GM23338 (cell line): Measurements from ENCODE around the gene SLC6A18. TPM values are rescaled to one million over a fixed set of nuclear protein-coding genes. Genes with fewer than 3 reads are reported as not detected.

Experiments used
- ATAC-seq: fragments of 200-7000 bp; cut with Tn5 transposase; 3 replicates; pipeline ENCODE4 v1.9.1; 2020
- DNase-seq: peaks from one replicate; pipeline ENCODE4 v3.0.0-alpha.2; 2015; ENCODE audit warnings: low spot score
- H2AFZ ChIP-seq: fragments of 200-600 bp; sonication (generic); 2 replicates; pipeline ENCODE4 v1.8.0; 2016; ENCODE audit warnings: antibody characterized with exemption, mild to moderate bottlenecking, moderate library complexity
- H3F3A ChIP-seq: fragments of 200-600 bp; sonication (generic); replicated peaks from 2 replicates; pipeline ENCODE4 v1.8.0; 2017; ENCODE audit warnings: antibody characterized with exemption, mixed run types, low read depth
- H3K27ac ChIP-seq: fragments of 200-600 bp; sonication (generic); 2 replicates; pipeline ENCODE4 v1.6.1; 2016; ENCODE audit warnings: low read depth
- H3K27me3 ChIP-seq: fragments of 200-600 bp; sonication (generic); 2 replicates; pipeline ENCODE4 v1.8.0; 2016; ENCODE audit warnings: mild to moderate bottlenecking, mixed run types, moderate library complexity; ENCODE audit not compliant: insufficient read depth
- H3K36me3 ChIP-seq: fragments of 200-600 bp; sonication (generic); 2 replicates; pipeline ENCODE4 v1.8.0; 2016; ENCODE audit warnings: mild to moderate bottlenecking; ENCODE audit not compliant: insufficient read depth
- H3K4me1 ChIP-seq: fragments of 200-600 bp; sonication (generic); 2 replicates; pipeline ENCODE4 v1.8.0; 2016; ENCODE audit warnings: mild to moderate bottlenecking, moderate library complexity; ENCODE audit not compliant: insufficient read depth
- H3K4me2 ChIP-seq: fragments of 200-600 bp; sonication (generic); 2 replicates; pipeline ENCODE4 v1.7.1; 2017; ENCODE audit warnings: mixed run types
- H3K4me3 ChIP-seq: fragments of 200-600 bp; sonication (generic); 2 replicates; pipeline ENCODE4 v1.6.1; 2016; ENCODE audit warnings: mixed run types
- H3K79me2 ChIP-seq: fragments of 200-600 bp; sonication (generic); replicated peaks from 2 replicates; pipeline ENCODE4 v1.8.0; 2017; ENCODE audit warnings: mild to moderate bottlenecking; ENCODE audit not compliant: insufficient read depth
- H3K9me2 ChIP-seq: fragments of 200-600 bp; sonication (generic); 2 replicates; pipeline ENCODE4 v1.8.0; 2017; ENCODE audit not compliant: insufficient read depth
- H4K20me1 ChIP-seq: fragments of 200-600 bp; sonication (generic); replicated peaks from 2 replicates; pipeline ENCODE4 v1.8.0; 2017; ENCODE audit warnings: mild to moderate bottlenecking; ENCODE audit not compliant: insufficient read depth
- H3K27ac Mint-ChIP-seq: 2 replicates; pipeline ENCODE4 v1.8.0; 2020; ENCODE audit warnings: inconsistent platforms, mild to moderate bottlenecking, moderate library complexity, mixed read lengths
- H3K27me3 Mint-ChIP-seq: 3 replicates; pipeline ENCODE4 v1.8.0; 2022; ENCODE audit warnings: low read depth, mild to moderate bottlenecking, moderate library complexity, mixed read lengths, inconsistent platforms; ENCODE audit not compliant: insufficient read depth, poor library complexity
- H3K36me3 Mint-ChIP-seq: 3 replicates; pipeline ENCODE4 v1.8.0; 2021; ENCODE audit warnings: low read depth, mild to moderate bottlenecking, inconsistent platforms, moderate library complexity, mixed read lengths
- H3K4me1 Mint-ChIP-seq: 3 replicates; pipeline ENCODE4 v1.8.0; 2020; ENCODE audit warnings: mild to moderate bottlenecking, inconsistent platforms, mixed read lengths
- H3K4me3 Mint-ChIP-seq: 3 replicates; pipeline ENCODE4 v1.8.0; 2021; ENCODE audit warnings: moderate library complexity, mild to moderate bottlenecking, inconsistent platforms, mixed read lengths
- H3K9me3 Mint-ChIP-seq: 3 replicates; pipeline ENCODE4 v1.8.0; 2020; ENCODE audit warnings: moderate library complexity, mild to moderate bottlenecking, inconsistent platforms, mixed read lengths
- CREB1 ChIP-seq: fragments of 250-450 bp; sonication (Bioruptor Pico); IDR thresholded peaks from 2 replicates; pipeline ENCODE4 v1.5.0; 2020; ENCODE audit warnings: low read depth, mild to moderate bottlenecking, moderate library complexity
- EZH2phosphoT487 ChIP-seq: fragments of 200-600 bp; sonication (generic); IDR thresholded peaks from one replicate; pipeline ENCODE4 v1.8.1; 2018; ENCODE audit warnings: antibody characterized with exemption; ENCODE audit not compliant: unreplicated experiment
- NANOG ChIP-seq: IDR thresholded peaks from 2 replicates; pipeline ENCODE4 v1.6.1; 2016; ENCODE audit warnings: antibody characterized with exemption, borderline replicate concordance
- ZNF114 ChIP-seq: fragments of 250-450 bp; sonication (Bioruptor Pico); IDR thresholded peaks from 2 replicates; pipeline ENCODE4 v1.5.0; 2020; ENCODE audit warnings: mild to moderate bottlenecking, moderate library complexity
- ZNF331 ChIP-seq: fragments of 250-450 bp; sonication (Bioruptor Pico); IDR thresholded peaks from 2 replicates; pipeline ENCODE4 v1.5.0; 2020; ENCODE audit warnings: low read depth, mild to moderate bottlenecking, moderate library complexity
- ZNF462 ChIP-seq: fragments of 250-450 bp; sonication (Bioruptor Pico); IDR thresholded peaks from 2 replicates; pipeline ENCODE4 v1.5.0; 2020; ENCODE audit warnings: mild to moderate bottlenecking, moderate library complexity
- polyA plus RNA-seq: library from polyadenylated mRNA; unstranded; fragments of >200 nt; fragmentation: Nextera tagmentation; extraction: Ambion mirVana; gene quantifications from 2 replicates; pipeline ENCODE4 v1.2.1, GENCODE V29; 2016
- total RNA-seq: library from RNA; depleted of rRNA; stranded (reverse); fragments of >200 nt; shearing (Covaris generic); gene quantifications from 2 replicates; pipeline ENCODE4 v1.2.3, GENCODE V29; 2014

SLC6A18 gene
- total and polyA plus RNA-seq, 2 experiments from 2014 or later, result not detected

GRCh38 chr5:1281038-1281882, 56.1 kb downstream of the SLC6A18 start (continued):
- no peak for TF ChIP-seq ZNF462 (CRISPR knock-in tag)
- no peak for TF ChIP-seq CREB1 (CRISPR knock-in tag)
- no peak for TF ChIP-seq ZNF331 (CRISPR knock-in tag)

GRCh38 chr5:1282131-1282992, 57.2 kb downstream of the SLC6A18 start:
- Mint-ChIP-seq H3K4me1 (no peaks in the 10 kb centered on the region), H3K27me3 (peaks cover 15% of the 10 kb centered on the region), H3K36me3 (peaks cover 16% of the 10 kb centered on the region), H3K4me3 (no peak overlapping the region), H3K27ac (no peak overlapping the region), H3K9me3 (no peaks in the 10 kb centered on the region; the same call in 2 of the 3 replicates)
- DNase-seq (no peak), ATAC-seq (no peak)
- Histone ChIP-seq H3K4me1 (no peaks in the 10 kb centered on the region), H3K27ac (no peak overlapping the region), H2AFZ (no peak overlapping the region), H3K36me3 (no peaks in the 10 kb centered on the region), H3K79me2 (peaks cover 33% of the 10 kb centered on the region), H3K27me3 (no peaks in the 10 kb centered on the region), H4K20me1 (no peaks in the 10 kb centered on the region), H3K4me3 (no peak overlapping the region), H3F3A (no peaks in the 10 kb centered on the region), H3K9me2 (no peaks in the 10 kb centered on the region), H3K4me2 (no peak overlapping the region)
- TF ChIP-seq NANOG, result no peak
- TF ChIP-seq EZH2phosphoT487, result no peak
- TF ChIP-seq ZNF114, result no peak
- no peak for TF ChIP-seq ZNF462 (CRISPR knock-in tag)
